Stomach (tissue), 9 donors: ENCODE measurements around the gene PRDM16. TPM values are rescaled to one million over a fixed set of nuclear protein-coding genes. Genes with fewer than 3 reads are reported as not detected.

Source experiments
- DNase-seq, 2 donors: peaks; one replicate each; pipeline versions ENCODE4 v3.0.0 to v3.0.0-alpha.2; 2013 to 2019
- H3K27ac ChIP-seq, 5 donors: fragments of 200-600 bp in 4 of 5; sonication (generic) in 4 of 5; one replicate each; pipeline ENCODE4 v1.5.1; 2013 to 2019; ENCODE audit warnings: mild to moderate bottlenecking in 1 of 5, moderate library complexity in 1 of 5
- H3K27me3 ChIP-seq, 3 donors: fragments of 200-600 bp; sonication (generic); one replicate each; pipeline ENCODE4 v1.5.1; 2017 to 2019; ENCODE audit warnings: mixed run types in 1 of 3
- H3K36me3 ChIP-seq, 4 donors: fragments of 200-600 bp; sonication (generic); 1 replicate in 3 of 4; 2 replicates in 1 of 4; pipeline ENCODE4 v1.5.1; 2016 to 2019
- H3K4me1 ChIP-seq, 4 donors: fragments of 200-600 bp; sonication (generic); one replicate each; pipeline ENCODE4 v1.5.1; 2016 to 2019
- H3K4me3 ChIP-seq, 4 donors: fragments of 200-600 bp; sonication (generic) in 3 of 4; one replicate each; pipeline ENCODE4 v1.5.1; 2016 to 2019; ENCODE audit warnings: mild to moderate bottlenecking in 1 of 4
- H3K9me3 ChIP-seq, 4 donors: fragments of 200-600 bp; sonication (generic); one replicate each; pipeline ENCODE4 v1.5.1; 2016 to 2019
- CTCF ChIP-seq, 7 experiments: fragments of 450-650 bp in 4 of 7; fragments of 200-600 bp in 3 of 7; sonication (generic) in 3 of 7; IDR thresholded peaks; one replicate each; pipeline ENCODE4 v1.5.1; 2016 to 2019; ENCODE audit warnings: antibody characterized with exemption in 7 of 7, control low read depth in 2 of 7, mild to moderate bottlenecking in 1 of 7
- EP300 ChIP-seq: sonication (generic); formaldehyde crosslinking; IDR thresholded peaks from one replicate; pipeline ENCODE4 v1.6.1; 2017; ENCODE audit warnings: antibody characterized with exemption
- POLR2A ChIP-seq, 4 donors: fragments of 450-650 bp; IDR thresholded peaks; one replicate each; pipeline ENCODE4 v1.6.1; 2016; ENCODE audit warnings: antibody characterized with exemption in 4 of 4, control low read depth in 2 of 4, mild to moderate bottlenecking in 1 of 4, moderate library complexity in 1 of 4
- POLR2AphosphoS5 ChIP-seq, 3 donors: sonication (generic); formaldehyde crosslinking; IDR thresholded peaks; one replicate each; pipeline ENCODE4 v1.6.1; 2016; ENCODE audit warnings: antibody characterized with exemption in 3 of 3
- WGBS, 5 donors: extraction: QIAGEN DNeasy Blood & Tissue Kit in 3 of 5; methylation state at CpG; one replicate each; pipeline versions ENCODE4 v1.1.5 to v1.1.7; 2013 to 2018; 5-methylcytosine and 5-hydroxymethylcytosine counted together
- intact Hi-C: fragments of 100-400 bp; cut with DNase I; formaldehyde crosslinking; loops from one replicate; pipeline ENCODE4 v1.15.1; 2023; ENCODE audit warnings: low total_unique reads
- polyA plus RNA-seq, 3 donors: library from polyadenylated mRNA; stranded (reverse); fragments of 200-250 nt; gene quantifications; one replicate each; pipeline ENCODE4 v1.2.3, GENCODE V29; 2013
- total RNA-seq, 5 donors: library from RNA; depleted of rRNA; stranded (reverse); fragments of >200 nt; gene quantifications; one replicate each; pipeline versions ENCODE4 v1.1.0 to v1.2.3, GENCODE V29; 2014 to 2016
- donor health status: healthy with polysubstance abuse.
- donor health status: Bipolar disorder and iron deficiency.
- donor health status: healthy.

Gene PRDM16
- total and polyA plus RNA-seq, 8 donors = 0.29 to 222 (median 15.8) TPM

GRCh38 chr1:3215198-3216014 is 146.4 kb downstream of the PRDM16 start:
- WGBS, 5 donors = 63 to 75% (median 69%) methylated on average over 22 to 27 of the region's 27 CpGs
- intact Hi-C loops = no loop called here
- Histone ChIP-seq H3K27ac (peak overlapping the region in 2 of 5 donors; percentile 7 to 71), H3K36me3 (no peaks in the 10 kb centered on the region), H3K4me3 (no peak overlapping the region), H3K27me3 (peaks cover 0 to 7% (median 0%) of the 10 kb centered on the region in 3 donors), H3K4me1 (peaks cover 39 to 54% (median 46%) of the 10 kb centered on the region in 4 donors), H3K9me3 (no peaks in the 10 kb centered on the region)
- peak in 1 of 2 donors; percentile 68 for DNase-seq
- TF ChIP-seq POLR2A (IDR thresholded peaks at IDR 0.05) (no peak), EP300 (no peak), POLR2AphosphoS5 (IDR thresholded peaks at IDR 0.05) (no peak), CTCF (IDR thresholded peaks at IDR 0.05) (no peak)

GRCh38 chr1:3216015-3216391 is 147.0 kb downstream of the PRDM16 start:
- H3K9me3 ChIP-seq = no peaks in the 10 kb centered on the region
- no peak for DNase-seq
- H3K27ac ChIP-seq = peak overlapping the region in 1 of 5 donors; percentile 81
- no peaks in the 10 kb centered on the region for H3K36me3 ChIP-seq
- intact Hi-C loops = no loop called here
- H3K4me3 ChIP-seq = no peak overlapping the region
- H3K4me1 ChIP-seq = peaks cover 42 to 60% (median 51%) of the 10 kb centered on the region in 4 donors
- no peak for TF ChIP-seq POLR2A (IDR thresholded peaks at IDR 0.05)
- no peak for TF ChIP-seq EP300
- no peak for TF ChIP-seq CTCF (IDR thresholded peaks at IDR 0.05)
- no peak for TF ChIP-seq POLR2AphosphoS5 (IDR thresholded peaks at IDR 0.05)
- H3K27me3 ChIP-seq = peaks cover 0 to 7% (median 0%) of the 10 kb centered on the region in 3 donors
- WGBS, 5 donors = 87 to 94% (median 92%) methylated on average over 7 of the region's 7 CpGs

GRCh38 chr1:3217181-3217641 is 148.2 kb downstream of the PRDM16 start:
- DNase-seq = no peak
- peaks cover 0 to 7% (median 0%) of the 10 kb centered on the region in 3 donors for H3K27me3 ChIP-seq
- no peaks in the 10 kb centered on the region for H3K36me3 ChIP-seq
- H3K4me1 ChIP-seq = peaks cover 47 to 72% (median 63%) of the 10 kb centered on the region in 4 donors
- intact Hi-C loops = no loop called here
- peak overlapping the region; percentile 77 to 91 (median 84) for H3K27ac ChIP-seq
- no peak overlapping the region for H3K4me3 ChIP-seq
- 58 to 81% (median 61%) methylated on average over 5 to 15 of the region's 15 CpGs for WGBS, 5 donors
- no peak for TF ChIP-seq EP300
- TF ChIP-seq POLR2A (IDR thresholded peaks at IDR 0.05) = no peak
- no peak for TF ChIP-seq CTCF (IDR thresholded peaks at IDR 0.05)
- no peak for TF ChIP-seq POLR2AphosphoS5 (IDR thresholded peaks at IDR 0.05)
- no peaks in the 10 kb centered on the region for H3K9me3 ChIP-seq

- intact Hi-C loops = no loop called here
- no peak for DNase-seq
- TF ChIP-seq POLR2A (IDR thresholded peaks at IDR 0.05) (no peak), POLR2AphosphoS5 (IDR thresholded peaks at IDR 0.05) (no peak), EP300 (no peak), CTCF (IDR thresholded peaks at IDR 0.05) (no peak)
- Histone ChIP-seq H3K9me3 (no peaks in the 10 kb centered on the region), H3K27me3 (peaks cover 0 to 7% (median 0%) of the 10 kb centered on the region in 3 donors), H3K4me1 (peaks cover 53 to 81% (median 72%) of the 10 kb centered on the region in 4 donors), H3K27ac (peak overlapping the region; percentile 77 to 91 (median 84)), H3K4me3 (no peak overlapping the region), H3K36me3 (no peaks in the 10 kb centered on the region)
- WGBS, 5 donors = 67 to 73% (median 71%) methylated on average over 23 of the region's 23 CpGs
These were observed 149.1 kb downstream of the PRDM16 start for GRCh38 chr1:3217979-3218679.
